Measurements from ENCODE around the gene RANBP9. TPM values are rescaled to one million over a fixed set of nuclear protein-coding genes. Genes with fewer than 3 reads are reported as not detected.

RANBP9 gene
- total RNA-seq, 1 experiment from 2014 or later: 17.5 TPM

DNA sequence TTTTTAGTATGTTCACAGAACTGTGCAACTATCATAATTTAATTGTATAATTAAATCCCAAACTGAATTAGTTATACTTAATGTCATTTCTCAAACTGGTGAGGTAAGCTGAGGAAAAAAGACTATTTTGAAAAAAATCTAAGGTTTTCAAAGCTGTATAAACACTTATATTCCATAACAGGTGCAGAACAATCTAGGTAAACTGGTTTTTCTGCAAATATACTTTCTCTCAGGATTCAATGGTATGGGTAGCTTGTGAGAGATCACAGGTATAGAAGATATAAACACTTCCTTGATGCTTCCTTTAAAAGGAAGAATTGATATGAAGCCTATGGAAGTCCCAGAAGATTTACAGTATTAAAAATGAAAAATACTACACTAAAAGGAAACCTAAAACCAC is 62.8 kb downstream of the RANBP9 start:
- H3K27me3 ChIP-seq (ENCODE audit: low read length): no peaks in the 10 kb centered on the region
- no peak overlapping the region for H3K27ac ChIP-seq (ENCODE audit: low read length)
- no peaks in the 10 kb centered on the region for H3K4me1 ChIP-seq (ENCODE audit: low read length)
- no peaks in the 10 kb centered on the region for H3K9me2 ChIP-seq (replicated peaks; ENCODE audit: insufficient read depth, low read length)
- H3K4me3 ChIP-seq (ENCODE audit: low read length): no peak overlapping the region
- DNase-seq: no peak
- H3K4me2 ChIP-seq (ENCODE audit: low read depth, low read length, poor library complexity, severe bottlenecking): no peak overlapping the region
- peaks cover 3% of the 10 kb centered on the region; the same call in 1 of the 2 replicates for H3K36me3 ChIP-seq (ENCODE audit: insufficient read depth, low read length)
- H4K20me1 ChIP-seq (ENCODE audit: insufficient read depth, low read depth, low read length): no peaks in the 10 kb centered on the region
- no peak overlapping the region for H2AFZ ChIP-seq (ENCODE audit: low read length)
- peaks cover 13% of the 10 kb centered on the region for H3K79me2 ChIP-seq (ENCODE audit: low read length)
- no peaks in the 10 kb centered on the region for H3K9me3 ChIP-seq (ENCODE audit: low read length)
- no peak overlapping the region for H3K9ac ChIP-seq (ENCODE audit: low read length)

DNA sequence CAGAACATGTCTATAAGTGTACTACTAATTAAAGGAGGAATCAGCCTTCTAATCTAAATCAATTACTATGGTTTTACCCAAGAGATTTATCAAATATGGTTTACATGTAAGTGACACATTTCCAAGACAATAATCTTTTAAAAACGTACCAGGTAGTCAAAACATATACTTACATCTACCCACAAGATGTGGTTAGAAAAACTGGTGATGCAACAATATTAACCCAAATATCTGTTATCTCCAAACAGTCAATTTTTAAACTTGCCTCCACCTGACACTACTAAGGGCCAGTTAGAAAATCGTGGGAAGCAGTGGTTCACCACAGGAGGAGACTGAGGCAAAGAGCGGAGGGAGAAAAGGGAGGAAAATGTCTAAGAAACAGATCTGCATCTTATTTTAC is 68.5 kb downstream of the RANBP9 start:
- peaks cover 1% of the 10 kb centered on the region for H3K4me1 ChIP-seq (ENCODE audit: low read length)
- H3K79me2 ChIP-seq (ENCODE audit: low read length): peaks cover 6% of the 10 kb centered on the region; the same call in 1 of the 2 replicates
- no peaks in the 10 kb centered on the region for H4K20me1 ChIP-seq (ENCODE audit: insufficient read depth, low read depth, low read length)
- H3K27ac ChIP-seq (ENCODE audit: low read length): no peak overlapping the region
- no peaks in the 10 kb centered on the region for H3K9me3 ChIP-seq (ENCODE audit: low read length)
- H2AFZ ChIP-seq (ENCODE audit: low read length): no peak overlapping the region
- no peak overlapping the region for H3K4me2 ChIP-seq (ENCODE audit: low read depth, low read length, poor library complexity, severe bottlenecking)
- no peak overlapping the region for H3K9ac ChIP-seq (ENCODE audit: low read length)
- no peak for DNase-seq
- H3K4me3 ChIP-seq (ENCODE audit: low read length): no peak overlapping the region
- no peaks in the 10 kb centered on the region for H3K9me2 ChIP-seq (replicated peaks; ENCODE audit: insufficient read depth, low read length)
- H3K36me3 ChIP-seq (ENCODE audit: insufficient read depth, low read length): peaks cover 3% of the 10 kb centered on the region; the same call in 1 of the 2 replicates
- H3K27me3 ChIP-seq (ENCODE audit: low read length): no peaks in the 10 kb centered on the region

DNA sequence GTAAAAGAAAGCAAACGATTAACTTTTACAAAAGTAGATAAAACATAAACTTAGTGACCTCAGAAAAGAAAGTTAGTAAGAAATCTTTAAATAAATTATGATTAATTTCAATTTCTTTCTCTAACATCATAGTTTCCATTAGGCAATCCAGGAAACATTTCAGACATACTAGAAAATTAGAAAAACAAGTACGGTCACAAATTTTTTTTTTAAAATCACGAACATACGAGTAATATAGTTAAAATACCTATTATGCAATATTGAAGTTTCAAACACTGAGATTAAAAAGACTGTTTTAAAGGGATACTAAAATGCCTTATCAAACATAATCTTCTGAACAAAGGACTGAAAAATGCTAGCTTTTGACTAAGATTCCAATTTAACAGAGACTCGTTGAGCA is 70.3 kb downstream of the RANBP9 start:
- no peak for DNase-seq
- H3K36me3 ChIP-seq (ENCODE audit: insufficient read depth, low read length): peaks cover 7% of the 10 kb centered on the region; the same call in 1 of the 2 replicates
- H3K4me2 ChIP-seq (ENCODE audit: low read depth, low read length, poor library complexity, severe bottlenecking): no peak overlapping the region
- H3K9ac ChIP-seq (ENCODE audit: low read length): no peak overlapping the region
- H3K9me2 ChIP-seq (replicated peaks; ENCODE audit: insufficient read depth, low read length): no peaks in the 10 kb centered on the region
- 0 out of 2 replicates have a peak, but pooled peaks cover under 1% of the 10 kb centered on the region for H3K79me2 ChIP-seq (ENCODE audit: low read length)
- peaks cover 19% of the 10 kb centered on the region for H3K4me1 ChIP-seq (ENCODE audit: low read length)
- H4K20me1 ChIP-seq (ENCODE audit: insufficient read depth, low read depth, low read length): no peaks in the 10 kb centered on the region
- no peak overlapping the region for H3K27ac ChIP-seq (ENCODE audit: low read length)
- H3K4me3 ChIP-seq (ENCODE audit: low read length): no peak overlapping the region
- no peaks in the 10 kb centered on the region for H3K27me3 ChIP-seq (ENCODE audit: low read length)
- no peak overlapping the region for H2AFZ ChIP-seq (ENCODE audit: low read length)
- H3K9me3 ChIP-seq (ENCODE audit: low read length): no peaks in the 10 kb centered on the region

DNA sequence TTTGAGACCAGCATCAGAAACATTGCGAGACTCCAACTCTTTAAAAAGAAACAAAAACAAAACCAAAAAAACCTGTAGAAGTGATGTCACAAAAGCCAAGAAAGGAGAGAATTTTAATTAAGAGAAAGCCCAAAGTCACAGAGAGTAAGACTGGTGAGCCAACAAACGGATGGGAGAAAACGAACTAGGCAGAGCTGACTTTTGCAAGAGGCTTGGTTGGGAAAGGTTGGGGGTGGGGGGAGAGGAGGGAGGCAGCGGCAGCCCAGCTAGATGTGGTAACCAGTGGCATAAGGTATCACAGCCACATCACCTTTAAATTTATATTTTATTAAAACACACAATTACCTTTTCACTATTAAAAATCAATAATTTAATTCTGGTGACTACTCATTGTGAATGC is 73.0 kb downstream of the RANBP9 start:
- H3K4me1 ChIP-seq (ENCODE audit: low read length): peaks cover 27% of the 10 kb centered on the region
- no peaks in the 10 kb centered on the region for H3K9me2 ChIP-seq (replicated peaks; ENCODE audit: insufficient read depth, low read length)

GRCh38 chr6:13638014-13638413 is 73.6 kb downstream of the RANBP9 start:
- Histone ChIP-seq H3K27me3 (ENCODE audit: low read length) (no peaks in the 10 kb centered on the region), H3K4me2 (ENCODE audit: low read depth, low read length, poor library complexity, severe bottlenecking) (no peak overlapping the region), H3K27ac (ENCODE audit: low read length) (no peak overlapping the region), H3K36me3 (ENCODE audit: insufficient read depth, low read length) (0 out of 2 replicates have a peak, but pooled peaks cover 4% of the 10 kb centered on the region), H4K20me1 (ENCODE audit: insufficient read depth, low read depth, low read length) (no peaks in the 10 kb centered on the region), H3K9me3 (ENCODE audit: low read length) (no peaks in the 10 kb centered on the region), H3K9me2 (replicated peaks; ENCODE audit: insufficient read depth, low read length) (no peaks in the 10 kb centered on the region), H3K4me1 (ENCODE audit: low read length) (peaks cover 27% of the 10 kb centered on the region), H3K9ac (ENCODE audit: low read length) (no peak overlapping the region), H3K4me3 (ENCODE audit: low read length) (no peak overlapping the region), H3K79me2 (ENCODE audit: low read length) (0 out of 2 replicates have a peak, but pooled peaks cover 3% of the 10 kb centered on the region), H2AFZ (ENCODE audit: low read length) (no peak overlapping the region)
- DNase-seq: no peak

More for the DNA sequence above, 73.0 kb downstream of the RANBP9 start:
- 0 out of 2 replicates have a peak, but pooled peaks cover 3% of the 10 kb centered on the region for H3K79me2 ChIP-seq (ENCODE audit: low read length)
- H3K4me2 ChIP-seq (ENCODE audit: low read depth, low read length, poor library complexity, severe bottlenecking): no peak overlapping the region
- H2AFZ ChIP-seq (ENCODE audit: low read length): no peak overlapping the region
- no peak overlapping the region for H3K9ac ChIP-seq (ENCODE audit: low read length)
- H3K27me3 ChIP-seq (ENCODE audit: low read length): no peaks in the 10 kb centered on the region
- H3K9me3 ChIP-seq (ENCODE audit: low read length): no peaks in the 10 kb centered on the region
- H3K4me3 ChIP-seq (ENCODE audit: low read length): no peak overlapping the region
- no peak for DNase-seq
- 0 out of 2 replicates have a peak, but pooled peaks cover 4% of the 10 kb centered on the region for H3K36me3 ChIP-seq (ENCODE audit: insufficient read depth, low read length)
- H4K20me1 ChIP-seq (ENCODE audit: insufficient read depth, low read depth, low read length): no peaks in the 10 kb centered on the region
- H3K27ac ChIP-seq (ENCODE audit: low read length): no peak overlapping the region

GRCh38 chr6:13635948-13636658 is 75.5 kb downstream of the RANBP9 start:
- peaks cover 7% of the 10 kb centered on the region; the same call in 1 of the 2 replicates for H3K36me3 ChIP-seq (ENCODE audit: insufficient read depth, low read length)
- peak overlapping the region; percentile 61 for H3K27ac ChIP-seq (ENCODE audit: low read length)
- H3K9me3 ChIP-seq (ENCODE audit: low read length): no peaks in the 10 kb centered on the region

GRCh38 chr6:13633343-13633742 is 78.3 kb downstream of the RANBP9 start:
- Histone ChIP-seq H3K9me3 (ENCODE audit: low read length) (no peaks in the 10 kb centered on the region), H2AFZ (ENCODE audit: low read length) (no peak overlapping the region), H3K79me2 (ENCODE audit: low read length) (0 out of 2 replicates have a peak, but pooled peaks cover 3% of the 10 kb centered on the region), H3K27ac (ENCODE audit: low read length) (no peak overlapping the region), H3K4me1 (ENCODE audit: low read length) (peaks cover 40% of the 10 kb centered on the region), H3K4me2 (ENCODE audit: low read depth, low read length, poor library complexity, severe bottlenecking) (no peak overlapping the region), H3K36me3 (ENCODE audit: insufficient read depth, low read length) (peaks cover 7% of the 10 kb centered on the region; the same call in 1 of the 2 replicates), H3K9me2 (replicated peaks; ENCODE audit: insufficient read depth, low read length) (no peaks in the 10 kb centered on the region), H4K20me1 (ENCODE audit: insufficient read depth, low read depth, low read length) (no peaks in the 10 kb centered on the region), H3K27me3 (ENCODE audit: low read length) (no peaks in the 10 kb centered on the region), H3K4me3 (ENCODE audit: low read length) (no peak overlapping the region), H3K9ac (ENCODE audit: low read length) (no peak overlapping the region)
- DNase-seq: no peak

More at GRCh38 chr6:13635948-13636658, 75.5 kb downstream of the RANBP9 start:
- no peaks in the 10 kb centered on the region for H3K27me3 ChIP-seq (ENCODE audit: low read length)
- 0 out of 2 replicates have a peak, but pooled peaks cover 3% of the 10 kb centered on the region for H3K79me2 ChIP-seq (ENCODE audit: low read length)
- H3K9me2 ChIP-seq (replicated peaks; ENCODE audit: insufficient read depth, low read length): no peaks in the 10 kb centered on the region
- H4K20me1 ChIP-seq (ENCODE audit: insufficient read depth, low read depth, low read length): no peaks in the 10 kb centered on the region
- DNase-seq: no peak
- peak overlapping the region; percentile 57 for H3K4me2 ChIP-seq (ENCODE audit: low read depth, low read length, poor library complexity, severe bottlenecking)
- peaks cover 27% of the 10 kb centered on the region for H3K4me1 ChIP-seq (ENCODE audit: low read length)
- H3K4me3 ChIP-seq (ENCODE audit: low read length): peak overlapping the region; percentile 20; the same call in 1 of the 2 replicates
- H2AFZ ChIP-seq (ENCODE audit: low read length): peak overlapping the region; percentile 18; the same call in 1 of the 2 replicates
- H3K9ac ChIP-seq (ENCODE audit: low read length): peak overlapping the region; percentile 20; the same call in 1 of the 2 replicates

DNA sequence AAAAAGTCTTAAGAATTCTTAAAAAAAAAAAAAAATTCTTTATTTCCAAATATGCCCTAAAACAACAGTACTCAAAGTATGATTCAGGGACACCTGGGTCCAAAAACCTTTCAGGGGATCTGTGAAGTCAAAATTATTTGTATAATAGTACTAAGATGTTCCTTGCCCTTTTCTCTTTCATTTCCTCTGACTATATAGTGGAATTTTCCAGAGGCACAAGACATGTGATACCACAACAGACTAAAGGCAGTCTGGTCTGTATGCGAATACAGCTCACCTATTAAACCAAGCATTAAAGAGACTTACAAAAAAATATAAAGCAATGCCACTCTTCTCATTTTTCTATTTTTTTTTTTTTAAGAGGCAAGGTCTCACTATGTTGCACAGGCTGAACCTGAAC is 81.1 kb downstream of the RANBP9 start:
- Histone ChIP-seq H3K27ac (ENCODE audit: low read length) (peak overlapping the region; percentile 47), H3K9ac (ENCODE audit: low read length) (no peak overlapping the region), H3K9me3 (ENCODE audit: low read length) (no peaks in the 10 kb centered on the region), H3K4me3 (ENCODE audit: low read length) (no peak overlapping the region), H3K79me2 (ENCODE audit: low read length) (no peaks in the 10 kb centered on the region), H4K20me1 (ENCODE audit: insufficient read depth, low read depth, low read length) (no peaks in the 10 kb centered on the region), H2AFZ (ENCODE audit: low read length) (no peak overlapping the region), H3K4me2 (ENCODE audit: low read depth, low read length, poor library complexity, severe bottlenecking) (no peak overlapping the region), H3K4me1 (ENCODE audit: low read length) (peaks cover 13% of the 10 kb centered on the region), H3K27me3 (ENCODE audit: low read length) (no peaks in the 10 kb centered on the region), H3K36me3 (ENCODE audit: insufficient read depth, low read length) (peaks cover 3% of the 10 kb centered on the region; the same call in 1 of the 2 replicates), H3K9me2 (replicated peaks; ENCODE audit: insufficient read depth, low read length) (no peaks in the 10 kb centered on the region)
- DNase-seq: no peak

Data from Karpas-422 (cell line).